DMS79 treated with DMSO at 0.1 percent for 48 hours (cell line): ENCODE measurements around the gene LRG1.

Experiments used
- DNase-seq: peaks from one replicate; lab custom pipeline; 2025; lab: John Stamatoyannopoulos, UW

Gene LRG1

GRCh38 chr19:4493104-4493928 is 46.5 kb downstream of the LRG1 start:
- no peak for DNase-seq

GRCh38 chr19:4492337-4493103 is 47.3 kb downstream of the LRG1 start:
- DNase-seq: no peak

GRCh38 chr19:4491446-4491845 is 48.4 kb downstream of the LRG1 start:
- no peak for DNase-seq

- DNase-seq: no peak
These were observed 51.3 kb downstream of the LRG1 start for GRCh38 chr19:4488496-4488895.

GRCh38 chr19:4487572-4487971 is 52.3 kb downstream of the LRG1 start:
- DNase-seq: no peak
